ENCODE data around the gene RPS27L. TPM values are rescaled to one million over a fixed set of nuclear protein-coding genes. Genes with fewer than 3 reads are reported as not detected.
A peak's percentile ranks its signal among the peaks of the same experiment; 100 is the strongest.

The RPS27L gene
- total and polyA plus RNA-seq, 2 of the 8 experiments (the other 6 are each of a cell fraction or from before 2014, with no cell fraction given) = 115 to 143 TPM

- CTCF ChIA-PET (ENCODE audit: partially characterized antibody) = interaction anchor here (0.8 to 1.8 kb wide), 5 partner anchors 20 to 180 kb away, joined by 3 to 5 read pairs (median 3); no protein-coding TSS in a partner anchor
- no peaks in the 10 kb centered on the region for H3K23me2 ChIP-seq (ENCODE audit: low read depth, low read length)
- no peak overlapping the region for H2BK120ac ChIP-seq (replicated peaks; ENCODE audit: low read depth, low read length)
- H4K8ac ChIP-seq (ENCODE audit: extremely low read depth, insufficient read depth, low read length) = no peak overlapping the region
- POLR2A ChIA-PET (ENCODE audit: partially characterized antibody) = interaction anchor here (0.6 to 1.2 kb wide), 4 partner anchors 49 to 795 kb away, joined by 3 to 7 read pairs (median 4); partner anchors contain the start of gene APH1B
- H2AK5ac ChIP-seq (ENCODE audit: low read depth, low read length) = no peak overlapping the region
- no peak overlapping the region for H2BK15ac ChIP-seq (ENCODE audit: low read length)
- no peaks in the 10 kb centered on the region for H3K79me1 ChIP-seq (ENCODE audit: low read depth, low read length)
- H3K4me1 ChIP-seq (replicated peaks in 1 of 4; ENCODE audit: control insufficient read depth in 3 of 4, insufficient read depth in 4 of 4, low read length in 3 of 4) = 0 out of 7 replicates have a peak, but pooled peaks cover 0 to 3% (median 0%) of the 10 kb centered on the region in 4 experiments
- WGBS, 2 experiments (ENCODE audit: extremely low coverage in 1 of 2, insufficient coverage in 1 of 2, insufficient read length in 1 of 2, insufficient replicate concordance in 2 of 2, low coverage in 1 of 2, low lambda C conversion rate in 2 of 2, missing lambda C conversion rate in 1 of 2) = 91% methylated on average over 2 of the region's 2 CpGs; no CpG with 5 or more reads in 1 of the 2 experiments
- no peaks in the 10 kb centered on the region for H3K36me3 ChIP-seq (ENCODE audit: control insufficient read depth in 2 of 4, insufficient read depth in 4 of 4, low read length in 3 of 4)
- no peaks in the 10 kb centered on the region for H4K20me1 ChIP-seq (replicated peaks in 1 of 2; ENCODE audit: control insufficient read depth in 1 of 2, insufficient read depth in 2 of 2, low read length in 2 of 2)
- no peak overlapping the region for H4K5ac ChIP-seq (ENCODE audit: insufficient read length, low read depth, low read length)
- H3K56ac ChIP-seq (replicated peaks; ENCODE audit: insufficient read length, low read depth, low read length) = no peak overlapping the region
- DNase-seq (ENCODE audit: low read depth in 1 of 2, low spot score in 2 of 2) (no peak), FAIRE-seq (no peak)
- peak overlapping the region; percentile 14; the same call in 1 of the 2 replicates for H2AFZ ChIP-seq (ENCODE audit: low read length)
- no peak overlapping the region for H3K27ac ChIP-seq (ENCODE audit: low read depth, low read length)
- no peak for TF ChIP-seq CHD2 (IDR thresholded peaks at IDR 0.05; ENCODE audit: low read length)
- no peak for TF ChIP-seq RFX5 (IDR thresholded peaks at IDR 0.05; ENCODE audit: borderline replicate concordance, low read depth, low read length)
- TF ChIP-seq BACH1 (IDR thresholded peaks at IDR 0.05; ENCODE audit: low read length) = no peak
- TF ChIP-seq TCF12 (IDR thresholded peaks at IDR 0.05; ENCODE audit: low read depth, low read length) = no peak
- TF ChIP-seq CEBPB (IDR thresholded peaks at IDR 0.05; ENCODE audit: low read depth, low read length) = no peak
- TF ChIP-seq RBBP5 (IDR thresholded peaks at IDR 0.05; ENCODE audit: borderline replicate concordance, low read depth, low read length) = no peak
- TF ChIP-seq SIN3A (conservative IDR thresholded peaks at IDR 0.05 in 1 of 2, IDR thresholded peaks at IDR 0.05 in 1 of 2; ENCODE audit: low read depth in 1 of 2, low read length in 2 of 2) = no peak
- TF ChIP-seq CBX8 (IDR thresholded peaks at IDR 0.05; ENCODE audit: borderline replicate concordance, low read depth, low read length) = no peak
- no peak for TF ChIP-seq JUN (IDR thresholded peaks at IDR 0.05; ENCODE audit: low read depth, low read length)
- H3K9ac ChIP-seq (replicated peaks in 1 of 4; ENCODE audit: extremely low read depth in 1 of 4, low read depth in 3 of 4, low read length in 3 of 4) = no peak overlapping the region
- H3K14ac ChIP-seq (ENCODE audit: insufficient read length) = no peak overlapping the region
- H3K23ac ChIP-seq (ENCODE audit: insufficient read length) = no peak overlapping the region
- no peak overlapping the region for H2BK20ac ChIP-seq (ENCODE audit: low read length)
- H3K9me3 ChIP-seq (ENCODE audit: insufficient read depth in 2 of 2, low read depth in 1 of 2, low read length in 1 of 2) = peaks cover 0 to 3% of the 10 kb centered on the region in 2 experiments; a peak in 1 of 4 replicates
- H3K18ac ChIP-seq (ENCODE audit: extremely low read depth, low read length) = no peak overlapping the region
- H3K4me2 ChIP-seq (ENCODE audit: insufficient read depth in 1 of 2, low read depth in 2 of 2, low read length in 2 of 2) = no peak overlapping the region
- no peak overlapping the region for H3K4ac ChIP-seq (replicated peaks; ENCODE audit: insufficient read length, low read depth, low read length)
- H2BK12ac ChIP-seq (ENCODE audit: low read depth, low read length) = no peak overlapping the region
- H4K91ac ChIP-seq (replicated peaks; ENCODE audit: insufficient read length, low read length) = no peak overlapping the region
- H3K79me2 ChIP-seq (ENCODE audit: control insufficient read depth in 1 of 2, insufficient read depth in 2 of 2, low read length in 2 of 2) = no peaks in the 10 kb centered on the region
- no peaks in the 10 kb centered on the region for H3K27me3 ChIP-seq (replicated peaks in 1 of 4; ENCODE audit: control insufficient read depth in 3 of 4, extremely low read depth in 1 of 4, insufficient read depth in 3 of 4, low read length in 3 of 4)
- no peak overlapping the region for H3K4me3 ChIP-seq (ENCODE audit: extremely low read depth in 1 of 4, insufficient read depth in 2 of 4, low read depth in 3 of 4, low read length in 4 of 4)
- no peak overlapping the region for H2BK5ac ChIP-seq (ENCODE audit: low read depth, low read length)
Observed at GRCh38 chr15:63114465-63114864, 42.8 kb downstream of the RPS27L start.

All from H1 (cell line).